ENCODE measurements around the gene TRIP11. TPM values are rescaled to one million over a fixed set of nuclear protein-coding genes. Genes with fewer than 3 reads are reported as not detected.
"Not testable (repeated sequence)": the region's sequence is repeated elsewhere in the genome, so short reads cannot be mapped to it uniquely, and the experiment has no call there.

Gene TRIP11
- polyA plus RNA-seq (ENCODE audit: insufficient read length in 12 of 12) = 10 to 100 TPM in 11 of 12 donors, not detected in 1; 19.5 to 33.9 (median 25.9) TPM
- long read RNA-seq, donor 1, partial matches to known transcripts = 5 of 5 reads
- long read RNA-seq, donor 1, other reads (novel, unspliced or antisense) = 0 of 5 reads
- long read RNA-seq, donor 2, partial matches to known transcripts = 5 of 5 reads
- long read RNA-seq, donor 2, other reads (novel, unspliced or antisense) = 0 of 5 reads
- long read RNA-seq, donor 3 = 0 reads
- long read RNA-seq, donor 4 = 0 reads
- long read RNA-seq, donor 5 = 0 reads
- long read RNA-seq, donor 6 = 0 reads
- long read RNA-seq, donor 7 = 0 reads
- long read RNA-seq, donor 8 = 0 reads
- long read RNA-seq, donor 9 = 0 reads
- long read RNA-seq, donor 10 = 0 reads
- long read RNA-seq, donor 11 = 0 reads

GRCh38 chr14:92039719-92040430 lies at the start of gene TRIP11:
Gene TRIP11, minus strand, starts transcription at chr14:92040059. Its CDS starts 374 bp downstream, at chr14:92039685.
- DNase-seq = peak; percentile 96

GRCh38 chr14:92088494-92088893 lies 48.6 kb upstream of the TRIP11 start:
- no peak for DNase-seq

GRCh38 chr14:92074555-92074954 lies 34.7 kb upstream of the TRIP11 start:
- no peak for DNase-seq

GRCh38 chr14:92058006-92058917 lies 18.4 kb upstream of the TRIP11 start:
- DNase-seq = no peak

- no peak for DNase-seq
Observed at GRCh38 chr14:92049781-92050180, 9.9 kb upstream of the TRIP11 start.

GRCh38 chr14:92049221-92049620 lies 9.4 kb upstream of the TRIP11 start:
- not testable (repeated sequence) for DNase-seq

GRCh38 chr14:92045904-92046303 lies 6.0 kb upstream of the TRIP11 start:
- not testable (repeated sequence) for DNase-seq

GRCh38 chr14:92041766-92042165 lies 1.9 kb upstream of the TRIP11 start:
- DNase-seq = not testable (repeated sequence)

GRCh38 chr14:92041203-92041602 lies 1.3 kb upstream of the TRIP11 start:
- no peak for DNase-seq

GRCh38 chr14:92040431-92041051 lies 682 bp upstream of the TRIP11 start:
- peak; percentile 34 for DNase-seq

GRCh38 chr14:92039063-92039718 lies 668 bp downstream of the TRIP11 start:
- DNase-seq = peak; percentile 77

- DNase-seq = no peak
Observed at GRCh38 chr14:92037989-92038388, 1.9 kb downstream of the TRIP11 start.

- DNase-seq = no peak
Observed at GRCh38 chr14:92035890-92036289, 4.0 kb downstream of the TRIP11 start.

GRCh38 chr14:92033906-92034687 lies 5.8 kb downstream of the TRIP11 start:
- no peak for DNase-seq

- DNase-seq = no peak
Observed at GRCh38 chr14:92033433-92033832, 6.4 kb downstream of the TRIP11 start.

- DNase-seq = no peak
Observed at GRCh38 chr14:92026548-92027190, 13.2 kb downstream of the TRIP11 start.

GRCh38 chr14:92022036-92022435 lies 17.8 kb downstream of the TRIP11 start:
- DNase-seq = no peak

GRCh38 chr14:92021523-92021922 lies 18.3 kb downstream of the TRIP11 start:
- DNase-seq = no peak

GRCh38 chr14:92014040-92014439 lies 25.8 kb downstream of the TRIP11 start:
- no peak for DNase-seq
